Measurements from ENCODE around the gene SMG9.

- TF ChIP-seq, protein P1, sequence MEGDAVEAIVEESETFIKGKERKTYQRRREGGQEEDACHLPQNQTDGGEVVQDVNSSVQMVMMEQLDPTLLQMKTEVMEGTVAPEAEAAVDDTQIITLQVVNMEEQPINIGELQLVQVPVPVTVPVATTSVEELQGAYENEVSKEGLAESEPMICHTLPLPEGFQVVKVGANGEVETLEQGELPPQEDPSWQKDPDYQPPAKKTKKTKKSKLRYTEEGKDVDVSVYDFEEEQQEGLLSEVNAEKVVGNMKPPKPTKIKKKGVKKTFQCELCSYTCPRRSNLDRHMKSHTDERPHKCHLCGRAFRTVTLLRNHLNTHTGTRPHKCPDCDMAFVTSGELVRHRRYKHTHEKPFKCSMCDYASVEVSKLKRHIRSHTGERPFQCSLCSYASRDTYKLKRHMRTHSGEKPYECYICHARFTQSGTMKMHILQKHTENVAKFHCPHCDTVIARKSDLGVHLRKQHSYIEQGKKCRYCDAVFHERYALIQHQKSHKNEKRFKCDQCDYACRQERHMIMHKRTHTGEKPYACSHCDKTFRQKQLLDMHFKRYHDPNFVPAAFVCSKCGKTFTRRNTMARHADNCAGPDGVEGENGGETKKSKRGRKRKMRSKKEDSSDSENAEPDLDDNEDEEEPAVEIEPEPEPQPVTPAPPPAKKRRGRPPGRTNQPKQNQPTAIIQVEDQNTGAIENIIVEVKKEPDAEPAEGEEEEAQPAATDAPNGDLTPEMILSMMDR (IDR thresholded peaks at IDR 0.05; ENCODE audit: low read depth, low read length) = no peak
- TF ChIP-seq POLR2A (IDR thresholded peaks at IDR 0.05; ENCODE audit: extremely low read depth, insufficient read length) (no peak), MAX (IDR thresholded peaks at IDR 0.05; ENCODE audit: low read depth, low read length) (no peak), MYC (IDR thresholded peaks at IDR 0.05; ENCODE audit: low read depth, low read length) (no peak)
Measured at GRCh38 chr19:43705729-43706128, 49.0 kb downstream of the SMG9 start.

Data from NB4 (cell line).